ENCODE data around the gene WASF2. TPM values are rescaled to one million over a fixed set of nuclear protein-coding genes. Genes with fewer than 3 reads are reported as not detected.

Gene WASF2
- total RNA-seq, 1 donor from 2014 or later, result 58.9 TPM

- Histone ChIP-seq H3K4me3 (no peak overlapping the region), H3K27me3 (no peaks in the 10 kb centered on the region), H3K9me3 (no peaks in the 10 kb centered on the region), H3K4me1 (peaks cover 42% of the 10 kb centered on the region), H3K36me3 (no peaks in the 10 kb centered on the region), H3K27ac (peak overlapping the region; percentile 23)
- intact Hi-C loops (cut with DNase I), result no loop called here
- no peak for DNase-seq (ENCODE audit: extremely low spot score in 2 of 2)
- TF ChIP-seq POLR2A (IDR thresholded peaks at IDR 0.05) (no peak), POLR2AphosphoS5 (IDR thresholded peaks at IDR 0.05; ENCODE audit: insufficient read depth in 1 of 2, low read depth in 1 of 2) (no peak), CTCF (IDR thresholded peaks at IDR 0.05) (no peak)
These were observed 19.4 kb upstream of the WASF2 start for GRCh38 chr1:27509127-27510080.

- no peaks in the 10 kb centered on the region for H3K27me3 ChIP-seq
- H3K36me3 ChIP-seq, result no peaks in the 10 kb centered on the region
- no peak for TF ChIP-seq POLR2AphosphoS5 (IDR thresholded peaks at IDR 0.05; ENCODE audit: insufficient read depth in 1 of 2, low read depth in 1 of 2)
- no peak for TF ChIP-seq CTCF (IDR thresholded peaks at IDR 0.05)
- TF ChIP-seq POLR2A (IDR thresholded peaks at IDR 0.05), result no peak
- no peaks in the 10 kb centered on the region for H3K9me3 ChIP-seq
- no peak for DNase-seq (ENCODE audit: extremely low spot score in 2 of 2)
- no peak overlapping the region for H3K4me3 ChIP-seq
- peak overlapping the region; percentile 23 for H3K27ac ChIP-seq
- intact Hi-C loops (cut with DNase I), result no loop called here
- peaks cover 43% of the 10 kb centered on the region for H3K4me1 ChIP-seq
These were observed 18.1 kb upstream of the WASF2 start for GRCh38 chr1:27507960-27508665.

GRCh38 chr1:27506703-27507102, 16.7 kb upstream of the WASF2 start:
- Histone ChIP-seq H3K36me3 (no peaks in the 10 kb centered on the region), H3K9me3 (no peaks in the 10 kb centered on the region), H3K4me3 (no peak overlapping the region), H3K27ac (no peak overlapping the region), H3K27me3 (no peaks in the 10 kb centered on the region), H3K4me1 (peaks cover 46% of the 10 kb centered on the region)
- TF ChIP-seq CTCF (IDR thresholded peaks at IDR 0.05) (no peak), POLR2AphosphoS5 (IDR thresholded peaks at IDR 0.05; ENCODE audit: insufficient read depth in 1 of 2, low read depth in 1 of 2) (no peak), POLR2A (IDR thresholded peaks at IDR 0.05) (no peak)
- intact Hi-C loops (cut with DNase I), result no loop called here
- no peak for DNase-seq (ENCODE audit: extremely low spot score in 2 of 2)

GRCh38 chr1:27505420-27505680, 15.4 kb upstream of the WASF2 start:
- no peaks in the 10 kb centered on the region for H3K9me3 ChIP-seq
- H3K4me1 ChIP-seq, result peaks cover 46% of the 10 kb centered on the region
- peak overlapping the region; percentile 96 for H3K27ac ChIP-seq
- H3K36me3 ChIP-seq, result no peaks in the 10 kb centered on the region
- no peak for DNase-seq (ENCODE audit: extremely low spot score in 2 of 2)
- no peak overlapping the region for H3K4me3 ChIP-seq
- H3K27me3 ChIP-seq, result no peaks in the 10 kb centered on the region
- TF ChIP-seq CTCF (IDR thresholded peaks at IDR 0.05), result no peak
- TF ChIP-seq POLR2A (IDR thresholded peaks at IDR 0.05), result no peak
- no peak for TF ChIP-seq POLR2AphosphoS5 (IDR thresholded peaks at IDR 0.05; ENCODE audit: insufficient read depth in 1 of 2, low read depth in 1 of 2)
- intact Hi-C loops (cut with DNase I), result no loop called here

All from vagina (tissue), 2 donors.